ENCODE data around the gene CRYL1. TPM values are rescaled to one million over a fixed set of nuclear protein-coding genes. Genes with fewer than 3 reads are reported as not detected.
A peak's percentile ranks its signal among the peaks of the same experiment; 100 is the strongest.

The CRYL1 gene
- total and polyA plus RNA-seq, 2 of the 13 experiments (the other 11 are each of a cell fraction or from before 2014, with no cell fraction given), result 57.2 to 115 TPM

GRCh38 chr13:20495087-20496023 is 30.3 kb downstream of the CRYL1 start (continued):
- TF ChIP-seq SMAD3 (CRISPR knock-in tag; IDR thresholded peaks at IDR 0.05) (no peak), JDP2 (CRISPR knock-in tag; IDR thresholded peaks at IDR 0.05; ENCODE audit: borderline replicate concordance) (no peak), DPF2 (CRISPR knock-in tag; IDR thresholded peaks at IDR 0.05; ENCODE audit: borderline replicate concordance, low read depth) (no peak), MTA1 (CRISPR knock-in tag; IDR thresholded peaks at IDR 0.05; ENCODE audit: borderline replicate concordance) (no peak), ZNF549 (CRISPR knock-in tag; IDR thresholded peaks at IDR 0.05) (no peak), ZNF354B (CRISPR knock-in tag; IDR thresholded peaks at IDR 0.05) (no peak), GTF3A (CRISPR knock-in tag; conservative IDR thresholded peaks at IDR 0.05) (no peak), E2F1 (CRISPR knock-in tag; IDR thresholded peaks at IDR 0.05) (no peak), KDM1A (CRISPR knock-in tag; IDR thresholded peaks at IDR 0.05) (no peak), ZNF563 (CRISPR knock-in tag; IDR thresholded peaks at IDR 0.05) (no peak), ZBTB21 (CRISPR knock-in tag; IDR thresholded peaks at IDR 0.05) (no peak)

GRCh38 chr13:20494656-20495055 is 31.0 kb downstream of the CRYL1 start:
- Histone ChIP-seq H3K4me2 (ENCODE audit: low read depth, low read length) (no peak overlapping the region), H3K9ac (ENCODE audit: insufficient read depth, low read depth, low read length) (no peak overlapping the region), H4K20me1 (ENCODE audit: insufficient read depth, low read length) (peaks cover 4% of the 10 kb centered on the region; the same call in 1 of the 2 replicates), H3K9me3 (ENCODE audit: low read length) (no peaks in the 10 kb centered on the region), H3K27me3 (ENCODE audit: control insufficient read depth in 1 of 2, insufficient read depth in 2 of 2, low read length in 2 of 2) (no peaks in the 10 kb centered on the region), H3K27ac (ENCODE audit: extremely low read length, insufficient read depth, low read length) (peak overlapping the region; percentile 73), H3K79me2 (ENCODE audit: insufficient read depth, low read length) (no peaks in the 10 kb centered on the region), H3K4me3 (replicated peaks in 1 of 3; ENCODE audit: insufficient read depth in 1 of 3, low read depth in 2 of 3, low read length in 3 of 3) (no peak overlapping the region), H2AFZ (ENCODE audit: low read length) (no peak overlapping the region), H3K36me3 (replicated peaks in 1 of 2; ENCODE audit: control insufficient read depth in 1 of 2, insufficient read depth in 2 of 2, low read length in 2 of 2) (0 out of 5 replicates have a peak, but pooled peaks cover 0 to 3% of the 10 kb centered on the region in 2 experiments), H3K4me1 (ENCODE audit: insufficient read depth, low read length) (peaks cover 45% of the 10 kb centered on the region)
- BruUV-seq (replicated peaks), result no TSS peak
- CTCF ChIA-PET (ENCODE audit: low intra/inter-chr PET ratio, low total read pairs), result interaction anchor here (1.1 to 2.3 kb wide), 7 partner anchors 56 to 430 kb away, joined by 3 to 21 read pairs (median 8); no protein-coding TSS in a partner anchor
- POLR2A ChIA-PET, result no interaction called here
- no peak for ATAC-seq
- 45% methylated on average over 8 of the region's 8 CpGs for WGBS (ENCODE audit: low lambda C conversion rate)
- no peak for DNase-seq (ENCODE audit: low spot score)
- intact Hi-C loops (cut with micrococcal nuclease; ENCODE audit: unreplicated experiment) (loop anchor here (1.0 to 5.0 kb wide), 6 partner anchors 58 to 431 kb away; partner anchors contain the start of gene EEF1AKMT1), in situ Hi-C loops (cut with HindIII; ENCODE audit: extremely low pct_ligation_motif_present, low pct_unique_long_range_greater_than_20kb) (loop anchor here (5.0 kb wide), 3 partner anchors 213 to 433 kb away; no protein-coding TSS in a partner anchor)
- FAIRE-seq, result no peak
- TF ChIP-seq ATAD3A (CRISPR knock-in tag; IDR thresholded peaks at IDR 0.05) (no peak), ATF4 (CRISPR knock-in tag; IDR thresholded peaks at IDR 0.05) (no peak), TCF7 (IDR thresholded peaks at IDR 0.05; ENCODE audit: low read depth) (no peak), ZNF24 (IDR thresholded peaks at IDR 0.05) (no peak), ZSCAN9 (CRISPR knock-in tag; IDR thresholded peaks at IDR 0.05; ENCODE audit: borderline replicate concordance) (no peak), CSRNP1 (CRISPR knock-in tag; IDR thresholded peaks at IDR 0.05) (no peak), NBN (conservative IDR thresholded peaks at IDR 0.05) (no peak), HNRNPLL (IDR thresholded peaks at IDR 0.05; ENCODE audit: low read depth, low read length, poor library complexity, severe bottlenecking) (no peak), ZNF431 (CRISPR knock-in tag; IDR thresholded peaks at IDR 0.05; ENCODE audit: borderline replicate concordance, low read depth) (no peak), ADNP (CRISPR knock-in tag; IDR thresholded peaks at IDR 0.05) (no peak)

Data from HepG2 (cell line).